B cell (primary cell): ENCODE data around the gene ADAMTSL4. TPM values are rescaled to one million over a fixed set of nuclear protein-coding genes. Genes with fewer than 3 reads are reported as not detected.

Source experiments
- polyA plus RNA-seq: library from polyadenylated mRNA; depleted of rRNA; stranded (reverse); fragments of >200 nt; gene quantifications from 2 replicates; pipeline ENCODE4 v1.2.3, GENCODE V29; 2012
- small RNA-seq: library from RNA; depleted of rRNA; stranded (forward); fragments of <200 nt; gene quantifications from one replicate; pipeline ENCODE3, GENCODE V24; 2012; ENCODE audit warnings: low replicate concordance, low read depth; ENCODE audit not compliant: insufficient read length
- total RNA-seq, 2 donors: library from RNA; stranded (reverse); fragments of 120-200 nt in 1 of 2; gene quantifications; 1 replicate in 1 of 2; 2 replicates in 1 of 2; pipeline versions ENCODE4 v1.2.3 to v1.2.4, GENCODE V29; 2013 to 2022

The ADAMTSL4 gene
- total and polyA plus RNA-seq, 2 donors (not counting 1 experiment from before 2014, with no cell fraction given): 0.70 TPM; not detected in 1

Small RNAs within 50 kb of the gene (small RNA-seq; reads per million reads assigned to genes)
- gene MIR4257: not detected
- gene RF00015: not detected
- gene RF00561: not detected
- gene RN7SL473P: not detected
- gene RN7SL600P: not detected

Other genes with a start within 250 kb of the ADAMTSL4 start
- gene PRPF3, start 227.9 kb upstream of the ADAMTSL4 start, total RNA-seq: 141 and 156 TPM in 2 replicates
- gene PRPF3, start 227.9 kb upstream of the ADAMTSL4 start, polyA plus RNA-seq: 83.1 and 104 TPM in 2 replicates
- 49.1 and 51.4 TPM in 2 replicates for gene RPRD2, start 185.3 kb upstream of the ADAMTSL4 start, total RNA-seq
- 16.6 and 17.8 TPM in 2 replicates for gene RPRD2, start 185.3 kb upstream of the ADAMTSL4 start, polyA plus RNA-seq
- 48.4 and 53.6 TPM in 2 replicates for gene TARS2, start 62.0 kb upstream of the ADAMTSL4 start, total RNA-seq
- 30.4 and 42.2 TPM in 2 replicates for gene TARS2, start 62.0 kb upstream of the ADAMTSL4 start, polyA plus RNA-seq
- 1.9 and 2.5 TPM in 2 replicates for gene ECM1, start 41.3 kb upstream of the ADAMTSL4 start, total RNA-seq
- 1.6 and 2.3 TPM in 2 replicates for gene ECM1, start 41.3 kb upstream of the ADAMTSL4 start, polyA plus RNA-seq
- 2.0 and 2.6 TPM in 2 replicates for gene FALEC, start 33.7 kb upstream of the ADAMTSL4 start, total RNA-seq
- 1.1 and 3.7 TPM in 2 replicates for gene FALEC, start 33.7 kb upstream of the ADAMTSL4 start, polyA plus RNA-seq
- 214 and 219 TPM in 2 replicates for gene MCL1, start 30.2 kb downstream of the ADAMTSL4 start, total RNA-seq
- 163 and 266 TPM in 2 replicates for gene MCL1, start 30.2 kb downstream of the ADAMTSL4 start, polyA plus RNA-seq
- gene ENSA, start 80.2 kb downstream of the ADAMTSL4 start, total RNA-seq: 115 and 119 TPM in 2 replicates
- 65.5 and 85.5 TPM in 2 replicates for gene ENSA, start 80.2 kb downstream of the ADAMTSL4 start, polyA plus RNA-seq
- gene GOLPH3L, start 147.7 kb downstream of the ADAMTSL4 start, total RNA-seq: 22.1 and 25.3 TPM in 2 replicates
- 7.4 TPM in 2 replicates for gene GOLPH3L, start 147.7 kb downstream of the ADAMTSL4 start, polyA plus RNA-seq
- gene HORMAD1, start 171.5 kb downstream of the ADAMTSL4 start, total RNA-seq: 1.1 and 2.1 TPM in 2 replicates
- 0.43 and 0.94 TPM in 2 replicates for gene HORMAD1, start 171.5 kb downstream of the ADAMTSL4 start, polyA plus RNA-seq
- 221 and 241 TPM in 2 replicates for gene CTSS, start 216.4 kb downstream of the ADAMTSL4 start, total RNA-seq
- 89.6 and 106 TPM in 2 replicates for gene CTSS, start 216.4 kb downstream of the ADAMTSL4 start, polyA plus RNA-seq